Measurements from ENCODE around the gene COX19.
"Not testable (repeated sequence)": the region's sequence is repeated elsewhere in the genome, so short reads cannot be mapped to it uniquely, and the experiment has no call there.

COX19 gene

DNA sequence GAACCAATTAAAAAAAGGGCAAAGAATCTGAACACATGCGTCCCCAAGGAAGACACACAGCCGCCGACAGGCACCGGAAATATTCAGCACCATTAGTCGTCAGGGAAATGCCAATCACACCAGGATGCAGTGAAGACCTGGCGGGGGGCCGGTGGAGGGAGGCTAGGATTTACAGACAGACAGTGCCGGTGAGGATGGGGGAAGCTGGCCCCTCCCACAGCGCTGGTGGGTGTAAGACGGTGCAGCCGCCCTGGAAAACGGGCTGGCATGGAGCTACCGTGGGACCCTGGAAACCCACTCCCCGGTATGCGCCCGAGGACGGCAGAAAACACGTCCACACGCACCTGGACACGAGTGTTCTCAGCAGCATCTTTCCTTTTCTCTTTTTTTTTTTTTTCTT, 16.1 kb downstream of the COX19 start:
- DNase-seq = no peak

- no peak for DNase-seq
Observed at GRCh38 chr7:958221-959200, 16.8 kb downstream of the COX19 start.

DNA sequence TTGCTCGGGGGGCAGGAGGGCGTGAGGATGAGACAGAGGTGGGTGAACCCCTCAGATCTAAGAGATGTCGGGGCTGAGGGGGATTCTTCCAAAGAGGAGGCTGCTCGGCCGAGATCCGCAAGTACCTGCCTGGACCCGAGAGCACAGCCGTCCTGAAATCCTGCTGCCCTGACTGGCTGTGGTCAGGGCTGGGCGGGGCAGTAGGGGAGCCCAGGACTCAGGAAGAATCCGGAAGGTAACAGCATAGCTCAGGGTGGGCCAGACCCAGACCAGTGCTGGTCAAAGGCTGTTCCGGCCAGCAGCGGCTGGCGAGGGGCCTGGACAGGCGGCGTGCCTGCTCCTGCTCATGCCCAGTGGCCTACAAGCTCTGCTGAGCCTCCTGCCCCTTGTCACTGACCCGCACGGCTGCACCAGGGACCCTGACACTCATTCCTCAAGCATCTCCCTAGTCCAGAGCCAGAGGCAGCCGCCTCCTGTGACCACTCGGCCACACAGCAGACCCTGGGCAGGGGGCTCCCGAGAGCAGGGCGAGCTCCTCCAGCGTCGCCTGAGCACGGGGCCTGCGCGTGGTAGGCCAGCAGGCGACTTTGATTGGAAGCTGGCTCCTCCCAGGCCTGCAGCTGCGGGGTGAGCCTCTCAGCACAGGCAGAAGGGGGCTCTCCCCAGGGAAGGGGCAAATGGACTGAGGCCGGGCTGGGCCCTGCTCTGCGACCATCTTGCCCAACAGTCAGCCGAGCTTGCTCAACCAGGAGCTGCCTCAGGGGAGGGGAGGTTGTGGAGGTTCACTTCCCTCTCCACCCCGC, 17.7 kb downstream of the COX19 start:
- peak; percentile 8 for DNase-seq

DNA sequence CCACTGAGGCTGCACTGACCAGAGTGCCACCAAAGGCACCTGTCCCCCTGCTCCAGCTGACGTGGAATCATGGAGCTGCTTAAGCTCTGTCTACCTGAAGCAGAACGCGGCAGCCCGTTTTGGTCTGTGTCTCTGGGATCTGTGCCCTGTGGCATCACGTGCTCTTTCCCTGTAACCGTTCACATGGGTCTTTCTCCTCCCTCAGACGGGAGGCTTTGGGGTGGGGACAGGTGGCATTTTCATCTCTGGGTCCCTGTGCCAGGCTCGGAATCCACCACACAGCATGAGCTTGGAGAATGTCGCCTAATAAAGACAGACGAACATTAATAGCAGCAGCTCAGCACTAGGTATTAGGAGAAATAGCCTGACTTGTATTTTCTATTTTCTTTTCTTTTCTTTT, 19.3 kb downstream of the COX19 start:
- DNase-seq = no peak

DNA sequence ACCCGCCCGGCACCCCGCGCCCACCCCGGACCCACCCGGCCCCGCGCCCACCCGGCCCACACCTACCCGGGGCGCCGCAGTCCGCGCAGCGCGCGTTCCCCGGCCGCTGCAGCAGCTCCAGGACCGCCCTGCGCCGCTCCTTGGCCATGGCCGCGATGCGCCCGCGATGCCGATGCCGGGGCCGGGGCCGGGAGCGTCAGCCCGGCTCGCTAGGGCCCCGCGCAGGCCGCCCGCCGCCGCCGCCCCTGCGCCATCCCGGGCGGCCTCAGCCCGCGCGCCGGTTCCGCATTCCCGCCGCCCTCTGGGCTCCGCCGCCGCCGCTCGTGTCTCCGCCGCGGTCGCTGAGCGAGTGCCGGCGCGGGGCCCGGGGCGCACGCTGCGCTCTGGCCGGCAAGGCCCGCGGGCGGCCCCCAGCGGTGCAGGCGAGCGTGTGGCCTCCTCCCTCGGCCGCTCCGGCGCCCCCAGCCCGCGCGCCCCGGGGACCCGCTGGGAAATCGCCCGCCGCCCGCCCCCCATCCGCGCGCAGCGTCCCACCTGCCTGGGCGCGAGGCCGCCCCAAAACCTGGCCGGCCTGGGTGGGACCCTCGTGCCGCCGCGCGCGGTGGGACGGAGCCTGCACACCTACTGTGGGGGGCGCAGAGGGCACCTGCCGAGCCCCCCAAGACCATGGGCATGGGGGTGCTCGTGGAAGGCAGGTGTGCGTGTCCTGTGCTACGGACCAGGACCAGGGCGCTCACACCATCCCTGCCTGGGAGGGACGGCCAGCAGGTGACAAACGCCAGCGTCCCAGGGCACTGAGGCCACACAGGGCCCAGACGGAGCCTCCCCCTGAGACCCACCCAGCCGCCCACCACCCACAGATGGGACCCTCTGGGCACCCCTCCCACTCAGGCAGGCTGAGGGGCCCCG, 20.8 kb downstream of the COX19 start, which contains the start of gene ADAP1:
Gene ADAP1, minus strand, starts transcription at position 351 of the 909 bp plus-strand sequence. Its CDS starts 203 bp downstream, at position 148.
- DNase-seq = peak; percentile 56

GRCh38 chr7:953547-954327, 21.6 kb downstream of the COX19 start:
- peak; percentile 36 for DNase-seq

- DNase-seq = no peak
Observed at GRCh38 chr7:952548-953441, 22.6 kb downstream of the COX19 start.

DNA sequence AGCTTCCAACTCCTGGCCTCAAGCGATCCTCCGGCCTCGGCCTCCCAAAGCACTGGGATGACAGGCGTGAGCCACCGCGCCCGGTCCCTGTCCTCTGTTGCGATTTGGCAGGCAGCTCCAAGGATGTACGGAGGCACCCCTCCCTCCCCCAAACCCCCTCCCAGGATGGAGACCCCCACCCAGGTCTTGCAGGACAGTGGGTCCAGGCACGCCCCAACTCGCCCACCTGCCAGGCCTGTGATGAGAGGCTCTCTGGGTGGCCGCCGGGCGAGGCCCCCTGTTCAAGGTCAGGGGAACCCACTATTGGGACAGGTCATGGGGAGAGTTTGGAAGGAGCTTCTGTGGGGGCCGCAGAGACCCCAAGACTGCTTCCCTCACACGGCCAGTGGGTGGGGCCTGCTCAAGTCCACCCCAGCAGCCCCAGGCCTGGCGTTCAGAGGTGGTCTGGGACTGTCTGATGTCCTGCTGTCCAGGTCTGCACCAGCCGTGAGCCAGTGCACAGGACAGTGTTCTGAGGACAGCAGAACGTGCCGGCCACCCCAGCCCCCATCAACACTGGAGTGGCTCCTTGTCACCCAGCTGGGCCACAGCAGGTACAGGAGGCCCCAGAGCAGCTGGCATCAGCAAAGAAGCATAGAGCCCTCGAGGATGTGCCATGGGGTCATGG, 23.3 kb downstream of the COX19 start:
- no peak for DNase-seq

DNA sequence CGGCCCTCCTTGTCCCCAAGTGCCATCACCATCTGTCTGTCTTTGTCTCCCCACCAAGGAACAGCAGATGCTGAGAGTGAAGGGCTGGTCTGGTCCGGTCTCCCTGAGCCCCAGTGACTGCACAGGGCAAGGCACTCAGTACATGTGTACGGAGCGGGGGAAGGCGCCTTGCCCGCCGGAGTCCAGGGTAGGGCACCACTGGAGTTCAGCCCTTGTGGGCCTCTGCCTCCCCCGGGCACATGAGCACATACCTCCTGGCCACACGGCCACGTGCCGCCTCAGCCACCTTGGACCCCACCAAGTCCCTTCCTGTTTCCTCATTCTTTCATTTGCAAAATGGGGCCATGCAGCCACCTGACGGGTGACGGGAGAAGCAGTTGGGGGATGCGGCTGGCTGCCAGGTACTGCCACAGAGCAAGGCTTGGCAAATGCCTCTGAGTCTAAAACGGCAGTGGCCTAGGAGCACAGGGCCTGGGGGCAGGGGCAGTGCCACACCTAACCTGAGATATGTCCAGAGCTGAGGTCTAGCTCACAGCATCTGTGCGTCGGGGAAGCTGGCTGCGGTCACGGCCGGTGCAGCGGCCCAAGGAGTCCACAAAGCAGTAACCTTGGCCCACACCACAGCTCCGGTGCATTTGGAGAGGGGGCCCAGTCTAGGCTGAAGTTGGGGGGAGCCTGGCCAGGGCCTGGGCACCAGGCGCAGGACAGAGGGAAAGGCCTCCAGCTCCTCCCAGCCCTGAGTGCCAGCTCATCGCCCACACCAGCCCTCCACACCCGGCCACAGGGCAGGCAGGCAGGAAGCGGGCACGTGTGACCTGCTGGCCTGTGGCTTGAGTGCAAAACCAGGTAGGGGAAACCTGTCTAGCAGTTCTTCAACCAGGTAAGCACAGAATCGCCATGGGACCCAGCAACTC, 26.1 kb downstream of the COX19 start:
- DNase-seq = no peak

- DNase-seq = no peak
Observed at GRCh38 chr7:947391-948210, 27.7 kb downstream of the COX19 start.

DNA sequence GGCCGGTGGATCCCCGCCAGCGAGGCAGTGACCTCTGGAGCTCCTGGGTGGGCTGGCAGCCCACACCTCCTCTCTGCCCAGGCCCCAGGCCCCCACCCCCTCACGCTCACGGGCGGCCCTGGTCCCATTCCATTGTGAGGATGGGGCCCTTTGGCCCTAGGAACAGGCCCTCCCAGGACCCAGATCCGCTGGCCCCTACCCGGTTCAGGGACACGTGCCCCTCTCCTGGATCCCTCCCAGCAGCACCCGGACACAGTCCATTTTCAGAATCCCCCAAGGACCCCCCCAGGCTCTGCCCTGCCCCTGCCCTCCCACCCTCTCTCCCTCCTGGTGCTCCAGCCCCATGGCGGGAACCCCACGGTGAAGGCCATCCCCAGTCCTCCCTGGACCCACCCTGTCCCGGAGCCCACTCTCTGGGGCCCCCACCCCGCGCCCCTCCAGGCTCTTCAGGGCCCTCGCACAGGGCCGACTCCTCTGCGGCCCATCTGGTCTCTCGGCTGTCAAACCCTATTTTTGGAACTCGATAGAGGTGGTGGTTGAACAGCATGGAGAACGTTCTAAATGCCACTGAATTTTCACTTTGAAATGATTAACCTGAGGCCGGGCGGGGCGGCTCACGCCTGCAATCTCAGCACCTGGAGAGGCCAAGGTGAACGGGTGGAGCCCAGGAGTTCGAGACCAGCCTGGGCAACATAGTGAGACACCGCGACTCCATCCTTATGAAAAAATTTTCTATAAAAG, 28.9 kb downstream of the COX19 start:
- DNase-seq = no peak

GRCh38 chr7:945556-946255, 29.6 kb downstream of the COX19 start:
- no peak for DNase-seq

DNA sequence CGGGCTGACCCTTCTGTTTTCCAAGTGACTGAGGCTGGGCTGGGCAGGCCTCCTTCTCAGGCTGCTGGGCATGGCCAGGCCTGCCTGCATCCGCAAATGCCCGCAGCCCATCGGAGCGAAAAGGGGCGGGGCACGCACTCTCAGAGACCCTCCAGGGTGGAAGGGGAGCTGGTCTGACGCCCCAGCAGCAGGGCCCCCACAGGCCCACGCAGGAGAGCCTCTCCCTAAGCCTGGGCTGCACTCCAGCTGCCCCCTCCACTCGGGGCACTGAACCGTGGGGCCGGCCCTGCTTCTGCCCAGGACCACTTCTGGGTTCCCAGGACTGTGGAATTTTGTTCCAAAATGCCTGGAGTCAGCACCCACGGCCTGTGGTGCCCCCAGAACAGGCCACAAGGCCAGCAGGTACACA, 30.2 kb downstream of the COX19 start:
- no peak for DNase-seq

GRCh38 chr7:944744-945143, 30.6 kb downstream of the COX19 start:
- no peak for DNase-seq

GRCh38 chr7:943793-944192, 31.6 kb downstream of the COX19 start:
- DNase-seq = not testable (repeated sequence)

DNA sequence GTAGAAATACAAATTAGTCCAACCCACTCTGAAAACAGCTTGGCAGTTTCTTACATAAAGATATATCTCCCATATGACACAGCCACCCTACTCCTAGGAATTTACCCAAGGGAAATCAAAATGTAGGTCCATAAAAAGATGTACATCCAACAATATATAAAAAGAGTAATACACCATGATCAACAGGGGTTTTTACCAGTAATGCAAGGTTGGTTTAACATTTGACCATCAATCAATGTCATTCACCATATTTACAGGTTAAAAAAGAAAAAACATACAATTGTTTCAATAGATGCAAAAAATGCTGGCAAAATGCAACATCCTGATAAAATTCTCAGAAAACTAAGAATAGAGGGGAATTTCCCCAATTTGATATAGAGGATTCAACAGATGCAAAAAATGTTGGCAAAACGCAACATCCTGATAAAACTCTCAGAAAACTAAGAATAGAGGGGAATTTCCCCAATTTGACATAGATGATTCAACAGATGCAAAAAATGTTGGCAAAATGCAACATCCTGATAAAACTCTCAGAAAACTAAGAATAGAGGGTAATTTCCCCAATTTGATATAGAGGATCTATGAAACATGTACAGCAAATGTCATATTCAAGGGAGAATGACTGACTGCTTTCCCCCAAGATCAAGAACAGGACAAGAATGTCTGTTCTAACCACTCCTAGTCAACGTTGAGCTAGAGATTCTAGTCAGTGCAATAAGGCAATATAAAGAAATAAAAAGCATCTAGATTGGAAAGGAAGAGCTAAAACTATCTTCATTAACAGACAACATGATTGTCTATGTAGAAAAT, 34.5 kb downstream of the COX19 start:
- DNase-seq = no peak
